Mesothelial cell of epicardium (in vitro differentiated cells): Measurements from ENCODE around the gene NTNG2. TPM values are rescaled to one million over a fixed set of nuclear protein-coding genes. Genes with fewer than 3 reads are reported as not detected.

Source experiments
- DNase-seq, 2 experiments: peaks; one replicate each; pipeline ENCODE4 v3.0.0; 2021; ENCODE audit warnings: low spot score in 2 of 2; ENCODE audit not compliant: unreplicated experiment in 2 of 2
- H3K27ac Mint-ChIP-seq: 2 replicates; pipeline ENCODE4 v1.8.0; 2021; ENCODE audit warnings: mixed read lengths
- H3K27me3 Mint-ChIP-seq: 2 replicates; pipeline ENCODE4 v1.8.0; 2021; ENCODE audit warnings: low read depth, mixed read lengths
- H3K36me3 Mint-ChIP-seq: 2 replicates; pipeline ENCODE4 v1.8.0; 2021; ENCODE audit warnings: mixed read lengths
- H3K4me1 Mint-ChIP-seq: 2 replicates; pipeline ENCODE4 v1.8.0; 2021; ENCODE audit warnings: mixed read lengths
- H3K4me3 Mint-ChIP-seq: 2 replicates; pipeline ENCODE4 v1.8.0; 2021; ENCODE audit warnings: mild to moderate bottlenecking, moderate library complexity, mixed read lengths
- H3K9me3 Mint-ChIP-seq: 2 replicates; pipeline ENCODE4 v1.8.0; 2021; ENCODE audit warnings: mixed read lengths
- total RNA-seq: library from RNA; stranded (reverse); gene quantifications from 3 replicates; pipeline ENCODE4 v1.2.1, GENCODE V29; 2021
- TF ChIP-seq, protein P1 (sequence below): fragments of 200-600 bp; sonication (generic); IDR thresholded peaks from one replicate; pipeline ENCODE4 v1.5.0; 2021; ENCODE audit warnings: antibody characterized with exemption; ENCODE audit not compliant: unreplicated experiment

The NTNG2 gene, protein sequence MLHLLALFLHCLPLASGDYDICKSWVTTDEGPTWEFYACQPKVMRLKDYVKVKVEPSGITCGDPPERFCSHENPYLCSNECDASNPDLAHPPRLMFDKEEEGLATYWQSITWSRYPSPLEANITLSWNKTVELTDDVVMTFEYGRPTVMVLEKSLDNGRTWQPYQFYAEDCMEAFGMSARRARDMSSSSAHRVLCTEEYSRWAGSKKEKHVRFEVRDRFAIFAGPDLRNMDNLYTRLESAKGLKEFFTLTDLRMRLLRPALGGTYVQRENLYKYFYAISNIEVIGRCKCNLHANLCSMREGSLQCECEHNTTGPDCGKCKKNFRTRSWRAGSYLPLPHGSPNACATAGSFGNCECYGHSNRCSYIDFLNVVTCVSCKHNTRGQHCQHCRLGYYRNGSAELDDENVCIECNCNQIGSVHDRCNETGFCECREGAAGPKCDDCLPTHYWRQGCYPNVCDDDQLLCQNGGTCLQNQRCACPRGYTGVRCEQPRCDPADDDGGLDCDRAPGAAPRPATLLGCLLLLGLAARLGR
- total RNA-seq = 6.4 to 8.3 TPM (median 8.1 TPM) in 3 replicates

DNA sequence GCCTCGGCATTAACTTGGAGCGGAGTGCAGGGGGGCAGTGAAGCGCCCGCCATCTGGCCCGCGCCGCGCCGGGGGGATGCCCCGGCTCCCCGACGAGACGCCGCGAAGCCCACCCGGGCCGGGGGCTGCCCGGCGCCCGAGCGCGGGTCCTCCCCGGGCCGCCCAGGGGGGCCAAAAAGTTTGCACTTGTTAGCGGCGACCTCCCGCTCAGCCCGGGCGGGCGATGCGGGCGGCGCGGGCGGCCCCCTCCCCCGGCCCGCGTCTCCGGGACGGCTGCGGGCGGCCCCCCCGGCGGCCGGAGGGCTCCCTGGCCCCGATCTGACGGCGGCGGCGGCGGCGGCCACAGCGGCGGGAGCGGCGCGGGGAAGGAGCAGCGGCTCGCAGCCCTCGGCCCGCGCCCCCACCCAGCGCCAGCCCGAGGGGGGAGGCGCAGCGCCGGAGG is at the start of gene NTNG2:
NTNG2 (plus strand) TSS at position 316 of the 442 bp plus-strand sequence. CDS start 4,774 bp downstream, outside the sequence.
- Mint-ChIP-seq H3K27ac (peak within 1 kb of the TSS; percentile 34), H3K4me3 (peak within 1 kb of the TSS; percentile 80), H3K4me1 (peaks cover 15% of the 10 kb centered on the region), H3K27me3 (peaks cover 85% of the 10 kb centered on the region), H3K36me3 (no peaks in the 10 kb centered on the region), H3K9me3 (no peaks in the 10 kb centered on the region)
- no peak for DNase-seq
- TF ChIP-seq, protein P1, sequence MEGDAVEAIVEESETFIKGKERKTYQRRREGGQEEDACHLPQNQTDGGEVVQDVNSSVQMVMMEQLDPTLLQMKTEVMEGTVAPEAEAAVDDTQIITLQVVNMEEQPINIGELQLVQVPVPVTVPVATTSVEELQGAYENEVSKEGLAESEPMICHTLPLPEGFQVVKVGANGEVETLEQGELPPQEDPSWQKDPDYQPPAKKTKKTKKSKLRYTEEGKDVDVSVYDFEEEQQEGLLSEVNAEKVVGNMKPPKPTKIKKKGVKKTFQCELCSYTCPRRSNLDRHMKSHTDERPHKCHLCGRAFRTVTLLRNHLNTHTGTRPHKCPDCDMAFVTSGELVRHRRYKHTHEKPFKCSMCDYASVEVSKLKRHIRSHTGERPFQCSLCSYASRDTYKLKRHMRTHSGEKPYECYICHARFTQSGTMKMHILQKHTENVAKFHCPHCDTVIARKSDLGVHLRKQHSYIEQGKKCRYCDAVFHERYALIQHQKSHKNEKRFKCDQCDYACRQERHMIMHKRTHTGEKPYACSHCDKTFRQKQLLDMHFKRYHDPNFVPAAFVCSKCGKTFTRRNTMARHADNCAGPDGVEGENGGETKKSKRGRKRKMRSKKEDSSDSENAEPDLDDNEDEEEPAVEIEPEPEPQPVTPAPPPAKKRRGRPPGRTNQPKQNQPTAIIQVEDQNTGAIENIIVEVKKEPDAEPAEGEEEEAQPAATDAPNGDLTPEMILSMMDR = no peak

DNA sequence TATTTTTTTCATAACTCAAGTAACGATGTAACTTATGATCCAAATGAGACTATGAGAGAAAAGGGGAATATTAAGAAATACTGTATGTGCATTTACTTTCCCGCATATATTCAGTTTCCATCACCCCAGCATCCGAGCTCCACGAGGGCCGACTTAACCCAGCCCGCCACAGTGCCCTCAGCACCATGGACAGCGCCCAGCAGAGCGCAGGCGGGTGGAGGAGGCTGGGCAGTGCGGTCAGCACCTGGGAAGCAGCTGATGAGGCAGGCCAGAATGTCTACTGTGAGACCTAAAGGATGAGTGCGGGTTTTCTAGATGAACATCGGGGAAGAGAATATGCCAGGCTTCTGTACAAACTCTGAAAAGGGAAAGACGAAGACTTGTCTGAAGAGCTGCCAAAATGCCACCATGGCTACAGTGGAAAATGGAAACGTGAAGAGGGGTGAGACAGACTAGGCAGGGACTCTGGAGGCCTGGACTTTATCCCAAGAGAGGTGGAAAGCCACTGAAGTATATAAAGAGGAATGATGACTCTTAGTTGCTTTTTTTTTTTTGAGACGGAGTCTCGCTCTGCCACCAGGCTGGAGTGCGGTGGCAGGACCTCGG is 47.7 kb upstream of the NTNG2 start:
- H3K4me1 Mint-ChIP-seq = no peaks in the 10 kb centered on the region
- H3K36me3 Mint-ChIP-seq = no peaks in the 10 kb centered on the region
- TF ChIP-seq, protein P1 = no peak
- peak; percentile 84 to 93 for DNase-seq
- H3K27me3 Mint-ChIP-seq = peaks cover 79% of the 10 kb centered on the region
- no peak overlapping the region for H3K4me3 Mint-ChIP-seq
- H3K9me3 Mint-ChIP-seq = no peaks in the 10 kb centered on the region
- H3K27ac Mint-ChIP-seq = no peak overlapping the region

DNA sequence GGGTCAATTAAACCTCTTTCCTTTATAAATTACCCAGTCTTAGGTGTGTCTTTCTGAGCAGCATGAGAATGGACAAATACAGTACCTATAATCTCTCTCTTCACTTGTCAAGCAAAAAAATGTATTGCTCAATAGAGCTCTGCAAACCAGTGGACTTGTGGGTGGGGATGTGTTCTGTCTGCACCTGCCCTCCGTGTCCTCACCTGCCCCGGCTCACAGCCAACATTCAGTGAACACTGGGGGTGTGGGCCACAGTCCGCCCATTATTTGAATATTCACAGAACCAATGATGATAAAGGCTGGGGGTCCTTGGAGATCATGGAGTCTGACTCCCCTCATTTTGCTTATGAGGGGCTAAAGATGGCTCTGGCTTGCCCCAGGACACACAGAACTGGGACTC is 45.3 kb upstream of the NTNG2 start:
- TF ChIP-seq, protein P1 = no peak
- H3K4me1 Mint-ChIP-seq = no peaks in the 10 kb centered on the region
- no peak overlapping the region for H3K27ac Mint-ChIP-seq
- H3K27me3 Mint-ChIP-seq = peaks cover 84% of the 10 kb centered on the region
- no peaks in the 10 kb centered on the region for H3K36me3 Mint-ChIP-seq
- H3K9me3 Mint-ChIP-seq = no peaks in the 10 kb centered on the region
- DNase-seq = no peak
- no peak overlapping the region for H3K4me3 Mint-ChIP-seq

DNA sequence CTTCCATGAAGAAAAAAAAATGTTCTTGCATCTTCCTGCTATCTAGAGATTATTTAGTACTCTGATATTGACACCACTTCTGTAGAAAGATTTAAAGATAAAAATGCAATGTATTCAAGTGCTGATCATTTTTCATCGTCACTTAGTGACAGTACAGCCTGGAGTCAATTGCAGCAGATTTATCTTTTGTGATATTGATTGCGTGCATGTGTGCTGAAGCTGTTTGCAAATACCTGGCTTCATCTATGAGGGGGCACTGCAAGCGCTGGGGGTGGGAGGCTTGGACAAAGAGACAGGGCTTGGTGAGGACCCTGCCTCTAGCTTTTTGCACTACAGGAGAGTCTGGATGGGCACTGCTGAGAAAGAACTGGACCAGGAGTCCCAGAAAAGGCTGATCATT is 44.2 kb upstream of the NTNG2 start:
- no peak for DNase-seq
- no peak overlapping the region for H3K4me3 Mint-ChIP-seq
- TF ChIP-seq, protein P1 = no peak
- peaks cover 85% of the 10 kb centered on the region for H3K27me3 Mint-ChIP-seq
- no peaks in the 10 kb centered on the region for H3K9me3 Mint-ChIP-seq
- no peaks in the 10 kb centered on the region for H3K36me3 Mint-ChIP-seq
- no peak overlapping the region for H3K27ac Mint-ChIP-seq
- no peaks in the 10 kb centered on the region for H3K4me1 Mint-ChIP-seq

DNA sequence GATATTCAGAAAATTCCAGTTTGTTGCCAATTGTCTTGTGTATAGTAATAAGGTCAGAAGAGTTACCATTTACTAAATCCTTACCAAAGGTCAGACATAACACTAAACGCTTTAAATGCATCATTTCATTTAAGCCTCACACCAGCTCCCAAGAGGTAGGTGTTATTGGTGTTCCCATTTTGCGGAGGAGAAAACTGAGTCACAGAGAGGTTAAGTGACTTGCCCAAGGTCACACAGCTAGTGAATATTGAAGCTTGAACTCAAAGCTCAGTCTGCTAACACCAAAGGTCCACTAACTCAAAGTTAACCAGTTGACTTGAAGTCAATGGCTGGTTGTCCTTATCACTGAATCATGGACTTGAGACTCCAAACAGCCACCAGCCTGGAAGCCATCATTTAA is 40.8 kb upstream of the NTNG2 start:
- peaks cover 98% of the 10 kb centered on the region for H3K27me3 Mint-ChIP-seq
- no peaks in the 10 kb centered on the region for H3K9me3 Mint-ChIP-seq
- no peak overlapping the region for H3K27ac Mint-ChIP-seq
- TF ChIP-seq, protein P1 = no peak
- H3K4me3 Mint-ChIP-seq = no peak overlapping the region
- no peaks in the 10 kb centered on the region for H3K36me3 Mint-ChIP-seq
- no peak for DNase-seq
- H3K4me1 Mint-ChIP-seq = peaks cover 6% of the 10 kb centered on the region
